ENCODE measurements around the gene FBXO21. TPM values are rescaled to one million over a fixed set of nuclear protein-coding genes. Genes with fewer than 3 reads are reported as not detected.

Gene FBXO21
- total RNA-seq, 1 donor from 2014 or later: 52.3 TPM

GRCh38 chr12:117180758-117181467, 9.4 kb downstream of the FBXO21 start:
- no peaks in the 10 kb centered on the region for H3K27me3 ChIP-seq (ENCODE audit: low read depth)
- no peak for DNase-seq
- peaks cover 98% of the 10 kb centered on the region for H3K36me3 ChIP-seq
- H3K4me1 ChIP-seq: peaks cover 11% of the 10 kb centered on the region
- TF ChIP-seq CTCF (IDR thresholded peaks at IDR 0.05; ENCODE audit: borderline replicate concordance): no peak
- no peak overlapping the region for H3K4me3 ChIP-seq
- intact Hi-C loops (cut with micrococcal nuclease): no loop called here
- no peak overlapping the region for H3K27ac ChIP-seq (replicated peaks)
- peaks cover 13% of the 10 kb centered on the region for H3K9me3 ChIP-seq (replicated peaks)

DNA sequence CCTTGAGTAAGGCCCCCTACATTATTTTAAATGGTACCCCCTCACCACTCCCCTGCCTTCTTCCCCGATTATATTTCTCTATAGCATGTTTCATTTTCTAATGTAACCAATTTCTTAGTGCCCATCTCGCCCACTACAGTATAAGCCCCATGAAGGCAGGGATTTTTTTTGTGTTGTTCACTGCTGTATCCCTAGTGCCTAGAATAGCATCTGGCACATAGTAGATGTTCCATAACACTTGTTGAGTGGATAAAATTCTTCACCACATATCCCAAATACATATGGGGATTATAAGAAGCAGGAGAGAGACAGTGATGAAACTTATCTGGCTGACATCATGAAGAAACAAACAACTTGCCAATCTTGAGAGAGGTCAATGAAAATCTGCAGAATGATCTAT, 11.5 kb downstream of the FBXO21 start:
- TF ChIP-seq CTCF (IDR thresholded peaks at IDR 0.05; ENCODE audit: borderline replicate concordance): no peak
- peaks cover 13% of the 10 kb centered on the region for H3K9me3 ChIP-seq (replicated peaks)
- no peak overlapping the region for H3K27ac ChIP-seq (replicated peaks)
- no peak for DNase-seq
- intact Hi-C loops (cut with micrococcal nuclease): no loop called here
- H3K36me3 ChIP-seq: peaks cover 98% of the 10 kb centered on the region
- peaks cover 5% of the 10 kb centered on the region for H3K4me1 ChIP-seq
- no peak overlapping the region for H3K4me3 ChIP-seq
- no peaks in the 10 kb centered on the region for H3K27me3 ChIP-seq (ENCODE audit: low read depth)

DNA sequence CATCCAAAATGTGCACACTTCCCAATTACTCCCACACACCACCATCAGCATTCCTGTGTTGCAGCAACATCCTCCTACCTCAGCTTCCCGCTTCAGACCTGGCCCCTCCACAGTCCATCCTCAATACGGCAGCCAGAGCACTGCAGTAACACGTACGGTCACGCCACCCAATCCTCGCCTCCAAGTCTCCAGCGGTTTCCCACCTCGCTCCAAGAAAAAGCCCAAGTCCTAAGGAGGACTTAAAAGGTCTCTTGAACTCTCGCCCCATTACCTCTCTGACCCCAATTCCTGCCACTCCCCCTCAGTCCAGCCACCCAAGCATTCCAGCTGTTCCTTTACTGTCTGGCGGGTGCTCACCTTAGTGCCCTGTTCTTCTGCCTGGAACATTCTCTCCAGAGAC, 12.0 kb downstream of the FBXO21 start:
- Histone ChIP-seq H3K9me3 (replicated peaks) (peaks cover 13% of the 10 kb centered on the region), H3K36me3 (peaks cover 98% of the 10 kb centered on the region), H3K4me1 (peaks cover 5% of the 10 kb centered on the region), H3K4me3 (no peak overlapping the region), H3K27me3 (ENCODE audit: low read depth) (no peaks in the 10 kb centered on the region), H3K27ac (replicated peaks) (no peak overlapping the region)
- intact Hi-C loops (cut with micrococcal nuclease): no loop called here
- no peak for DNase-seq
- no peak for TF ChIP-seq CTCF (IDR thresholded peaks at IDR 0.05; ENCODE audit: borderline replicate concordance)

- no peaks in the 10 kb centered on the region for H3K4me1 ChIP-seq
- H3K27me3 ChIP-seq (ENCODE audit: low read depth): no peaks in the 10 kb centered on the region
- H3K4me3 ChIP-seq: no peak overlapping the region
- peaks cover 96% of the 10 kb centered on the region for H3K36me3 ChIP-seq
- DNase-seq: no peak
- intact Hi-C loops (cut with micrococcal nuclease): no loop called here
- TF ChIP-seq CTCF (IDR thresholded peaks at IDR 0.05; ENCODE audit: borderline replicate concordance): no peak
- H3K9me3 ChIP-seq (replicated peaks): no peaks in the 10 kb centered on the region
- H3K27ac ChIP-seq (replicated peaks): no peak overlapping the region
Measured at GRCh38 chr12:117172168-117172567, 18.1 kb downstream of the FBXO21 start.

- Histone ChIP-seq H3K4me1 (no peaks in the 10 kb centered on the region), H3K36me3 (peaks cover 96% of the 10 kb centered on the region), H3K27me3 (ENCODE audit: low read depth) (no peaks in the 10 kb centered on the region), H3K9me3 (replicated peaks) (no peaks in the 10 kb centered on the region), H3K27ac (replicated peaks) (no peak overlapping the region), H3K4me3 (no peak overlapping the region)
- intact Hi-C loops (cut with micrococcal nuclease): no loop called here
- TF ChIP-seq CTCF (IDR thresholded peaks at IDR 0.05; ENCODE audit: borderline replicate concordance): no peak
- DNase-seq: no peak
Measured at GRCh38 chr12:117171499-117172162, 18.6 kb downstream of the FBXO21 start.

All from left ventricle myocardium inferior (tissue), 1 donor.